Fibroblast of skin of scalp (primary cell): ENCODE results near the gene HSD17B3.
"Not testable (repeated sequence)": the region's sequence is repeated elsewhere in the genome, so short reads cannot be mapped to it uniquely, and the experiment has no call there.

ENCODE experiments used
- DNase-seq: peaks from one replicate; pipeline ENCODE4 v3.0.0-alpha.2; 2013

The HSD17B3 gene

GRCh38 chr9:96192710-96193109 lies 109.3 kb downstream of the HSD17B3 start:
- DNase-seq, result no peak

- no peak for DNase-seq
Observed at GRCh38 chr9:96189995-96190394, 112.0 kb downstream of the HSD17B3 start.

- not testable (repeated sequence) for DNase-seq
Observed at GRCh38 chr9:96189581-96189980, 112.4 kb downstream of the HSD17B3 start.

- DNase-seq, result no peak
Observed at GRCh38 chr9:96188571-96188970, 113.4 kb downstream of the HSD17B3 start.

- DNase-seq, result no peak
Observed at GRCh38 chr9:96187151-96187555, 114.8 kb downstream of the HSD17B3 start.

- DNase-seq, result peak; percentile 26
Observed at GRCh38 chr9:96186591-96187011, 115.4 kb downstream of the HSD17B3 start.

GRCh38 chr9:96185518-96186156 lies 116.3 kb downstream of the HSD17B3 start:
- DNase-seq, result no peak
